ENCODE results near the gene ARL5C.

The ARL5C gene

GRCh38 chr17:39208893-39209292 lies 42.9 kb upstream of the ARL5C start:
- Histone ChIP-seq H3K9me3 (ENCODE audit: control insufficient read depth, insufficient read depth, low read depth, low read length) (no peaks in the 10 kb centered on the region), H3K4me1 (ENCODE audit: control insufficient read depth, insufficient read depth, low read length) (peaks cover 16% of the 10 kb centered on the region), H3K4me3 (ENCODE audit: low read depth, low read length) (no peak overlapping the region), H3K27ac (ENCODE audit: extremely low read depth, low read depth, low read length) (no peak overlapping the region), H3K36me3 (ENCODE audit: control insufficient read depth in 2 of 2, insufficient read depth in 1 of 2, low read length in 2 of 2) (peaks cover 9 to 14% of the 10 kb centered on the region in 2 experiments)
- TF ChIP-seq, protein P1, sequence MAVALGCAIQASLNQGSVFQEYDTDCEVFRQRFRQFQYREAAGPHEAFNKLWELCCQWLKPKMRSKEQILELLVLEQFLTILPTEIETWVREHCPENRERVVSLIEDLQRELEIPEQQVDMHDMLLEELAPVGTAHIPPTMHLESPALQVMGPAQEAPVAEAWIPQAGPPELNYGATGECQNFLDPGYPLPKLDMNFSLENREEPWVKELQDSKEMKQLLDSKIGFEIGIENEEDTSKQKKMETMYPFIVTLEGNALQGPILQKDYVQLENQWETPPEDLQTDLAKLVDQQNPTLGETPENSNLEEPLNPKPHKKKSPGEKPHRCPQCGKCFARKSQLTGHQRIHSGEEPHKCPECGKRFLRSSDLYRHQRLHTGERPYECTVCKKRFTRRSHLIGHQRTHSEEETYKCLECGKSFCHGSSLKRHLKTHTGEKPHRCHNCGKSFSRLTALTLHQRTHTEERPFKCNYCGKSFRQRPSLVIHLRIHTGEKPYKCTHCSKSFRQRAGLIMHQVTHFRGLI (tag by site-specific recombination; IDR thresholded peaks at IDR 0.05), result no peak
- TF ChIP-seq ZBTB8A (tag by site-specific recombination; IDR thresholded peaks at IDR 0.05) (peak; percentile 53), KLF7 (tag by site-specific recombination; IDR thresholded peaks at IDR 0.05; ENCODE audit: borderline replicate concordance) (peak; percentile 12; the same call in 1 of the 2 replicates), KLF1 (tag by site-specific recombination; IDR thresholded peaks at IDR 0.05) (peak; percentile 79), ZNF23 (tag by site-specific recombination; IDR thresholded peaks at IDR 0.05; ENCODE audit: borderline replicate concordance) (no peak), ZNF274 (IDR thresholded peaks at IDR 0.05; ENCODE audit: low read length) (no peak), ZNF274 (tag by site-specific recombination; IDR thresholded peaks at IDR 0.05; ENCODE audit: borderline replicate concordance) (no peak), OSR2 (tag by site-specific recombination; IDR thresholded peaks at IDR 0.05) (peak; percentile 57), ZNF596 (tag by site-specific recombination; IDR thresholded peaks at IDR 0.05) (no peak), ZNF768 (tag by site-specific recombination; IDR thresholded peaks at IDR 0.05) (peak; percentile 39; the same call in 1 of the 2 replicates), ZIC2 (tag by site-specific recombination; IDR thresholded peaks at IDR 0.05) (peak; percentile 75), ZXDB (tag by site-specific recombination; IDR thresholded peaks at IDR 0.05) (no peak), ZNF341 (tag by site-specific recombination; IDR thresholded peaks at IDR 0.05; ENCODE audit: low read depth) (0 out of 2 replicates have a peak, but pooled peaks have one; percentile 9), GLI4 (tag by site-specific recombination; IDR thresholded peaks at IDR 0.05) (no peak), ZNF423 (tag by site-specific recombination; IDR thresholded peaks at IDR 0.05) (peak; percentile 46; the same call in 1 of the 2 replicates), ZNF623 (tag by site-specific recombination; IDR thresholded peaks at IDR 0.05) (no peak), KLF16 (tag by site-specific recombination; IDR thresholded peaks at IDR 0.05) (no peak)
- TF ChIP-seq, protein P2, sequence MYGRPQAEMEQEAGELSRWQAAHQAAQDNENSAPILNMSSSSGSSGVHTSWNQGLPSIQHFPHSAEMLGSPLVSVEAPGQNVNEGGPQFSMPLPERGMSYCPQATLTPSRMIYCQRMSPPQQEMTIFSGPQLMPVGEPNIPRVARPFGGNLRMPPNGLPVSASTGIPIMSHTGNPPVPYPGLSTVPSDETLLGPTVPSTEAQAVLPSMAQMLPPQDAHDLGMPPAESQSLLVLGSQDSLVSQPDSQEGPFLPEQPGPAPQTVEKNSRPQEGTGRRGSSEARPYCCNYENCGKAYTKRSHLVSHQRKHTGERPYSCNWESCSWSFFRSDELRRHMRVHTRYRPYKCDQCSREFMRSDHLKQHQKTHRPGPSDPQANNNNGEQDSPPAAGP (tag by site-specific recombination; IDR thresholded peaks at IDR 0.05), result peak; percentile 56; the same call in 1 of the 2 replicates
- ChIA-PET POLR2A (interaction anchor here (1.8 to 5.4 kb wide), 3 partner anchors 9 to 36 kb away, joined by 5 to 72 read pairs (median 22); partner anchors contain the start of gene RPL19), CTCF (interaction anchor here (0.8 to 18.9 kb wide), 10 partner anchors 9 to 426 kb away, joined by 3 to 733 read pairs (median 5); partner anchors contain the start of gene RPL19)

DNA sequence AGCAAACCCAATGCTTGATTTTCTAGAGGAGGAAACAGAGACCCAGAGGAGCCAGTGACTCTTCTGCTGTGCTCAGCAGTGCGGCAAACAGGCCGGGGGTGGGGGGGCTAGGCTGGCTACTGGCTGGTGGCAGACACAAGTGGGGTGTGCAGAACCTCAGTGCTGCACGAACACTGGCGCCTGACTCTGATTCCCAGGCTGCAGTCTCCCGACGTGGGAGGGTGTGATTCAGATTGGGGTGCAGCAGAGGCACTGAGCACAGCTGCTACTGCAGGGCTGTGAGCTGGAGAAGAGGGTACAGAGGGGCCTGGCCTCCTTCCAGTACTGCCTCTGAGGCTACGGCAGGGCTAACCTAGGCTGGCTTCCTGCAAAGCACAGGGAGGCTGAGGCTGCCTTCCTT lies 42.2 kb upstream of the ARL5C start:
- CTCF ChIA-PET, result interaction anchor here (0.6 to 18.9 kb wide), 11 partner anchors 15 to 414 kb away, joined by 3 to 733 read pairs (median 5); no protein-coding TSS in a partner anchor
- Histone ChIP-seq H3K36me3 (ENCODE audit: control insufficient read depth in 2 of 2, insufficient read depth in 1 of 2, low read length in 2 of 2) (peaks cover 17 to 21% of the 10 kb centered on the region in 2 experiments), H3K4me3 (ENCODE audit: low read depth, low read length) (no peak overlapping the region), H3K9me3 (ENCODE audit: control insufficient read depth, insufficient read depth, low read depth, low read length) (no peaks in the 10 kb centered on the region), H3K4me1 (ENCODE audit: control insufficient read depth, insufficient read depth, low read length) (peaks cover 16% of the 10 kb centered on the region), H3K27ac (ENCODE audit: extremely low read depth, low read depth, low read length) (no peak overlapping the region)
- TF ChIP-seq SCRT1 (tag by site-specific recombination; IDR thresholded peaks at IDR 0.05; ENCODE audit: borderline replicate concordance) (no peak), ZBTB17 (tag by site-specific recombination; IDR thresholded peaks at IDR 0.05) (0 out of 2 replicates have a peak, but pooled peaks have one; percentile 9)
- POLR2A ChIA-PET, result interaction anchor here (4.7 to 5.4 kb wide), 2 partner anchors 29 to 37 kb away, joined by 47 to 72 read pairs; no protein-coding TSS in a partner anchor

DNA sequence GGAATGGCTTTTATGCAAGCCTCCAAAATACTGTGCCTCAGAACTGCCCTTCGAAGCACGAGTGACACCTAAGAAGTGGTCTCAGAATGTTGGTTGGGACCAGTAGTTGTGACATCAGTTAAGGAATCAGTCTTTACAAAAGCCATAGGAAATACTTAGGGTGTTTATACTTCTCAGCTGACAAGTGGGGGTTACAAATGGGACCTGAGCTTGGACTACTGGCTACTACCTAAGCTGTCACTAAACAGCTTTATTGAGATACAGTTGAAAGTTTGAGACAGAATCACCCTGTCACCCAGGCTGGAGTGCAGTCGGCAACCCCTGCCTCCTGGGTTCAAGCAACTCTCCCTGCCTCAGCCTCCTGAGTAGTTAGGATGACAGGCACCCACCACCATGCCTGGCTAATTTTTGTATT lies 39.2 kb upstream of the ARL5C start:
- POLR2A ChIA-PET, result interaction anchor here (0.6 to 5.4 kb wide), 14 partner anchors 9 to 415 kb away, joined by 3 to 72 read pairs (median 4); partner anchors contain the start of genes MED1 and STAC2
- peaks cover 38 to 48% of the 10 kb centered on the region in 2 experiments for H3K36me3 ChIP-seq (ENCODE audit: control insufficient read depth in 2 of 2, insufficient read depth in 1 of 2, low read length in 2 of 2)
- no peak overlapping the region for H3K4me3 ChIP-seq (ENCODE audit: low read depth, low read length)
- no peaks in the 10 kb centered on the region for H3K9me3 ChIP-seq (ENCODE audit: control insufficient read depth, insufficient read depth, low read depth, low read length)
- H3K27ac ChIP-seq (ENCODE audit: extremely low read depth, low read depth, low read length), result no peak overlapping the region; the same call in 1 of the 2 replicates
- CTCF ChIA-PET, result interaction anchor here (0.6 to 18.9 kb wide), 7 partner anchors 18 to 448 kb away, joined by 3 to 733 read pairs (median 6); no protein-coding TSS in a partner anchor
- peaks cover 15% of the 10 kb centered on the region for H3K4me1 ChIP-seq (ENCODE audit: control insufficient read depth, insufficient read depth, low read length)
- TF ChIP-seq ZSCAN23 (tag by site-specific recombination; IDR thresholded peaks at IDR 0.05), result no peak
- TF ChIP-seq, protein P3, sequence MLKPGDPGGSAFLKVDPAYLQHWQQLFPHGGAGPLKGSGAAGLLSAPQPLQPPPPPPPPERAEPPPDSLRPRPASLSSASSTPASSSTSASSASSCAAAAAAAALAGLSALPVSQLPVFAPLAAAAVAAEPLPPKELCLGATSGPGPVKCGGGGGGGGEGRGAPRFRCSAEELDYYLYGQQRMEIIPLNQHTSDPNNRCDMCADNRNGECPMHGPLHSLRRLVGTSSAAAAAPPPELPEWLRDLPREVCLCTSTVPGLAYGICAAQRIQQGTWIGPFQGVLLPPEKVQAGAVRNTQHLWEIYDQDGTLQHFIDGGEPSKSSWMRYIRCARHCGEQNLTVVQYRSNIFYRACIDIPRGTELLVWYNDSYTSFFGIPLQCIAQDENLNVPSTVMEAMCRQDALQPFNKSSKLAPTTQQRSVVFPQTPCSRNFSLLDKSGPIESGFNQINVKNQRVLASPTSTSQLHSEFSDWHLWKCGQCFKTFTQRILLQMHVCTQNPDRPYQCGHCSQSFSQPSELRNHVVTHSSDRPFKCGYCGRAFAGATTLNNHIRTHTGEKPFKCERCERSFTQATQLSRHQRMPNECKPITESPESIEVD (tag by site-specific recombination; IDR thresholded peaks at IDR 0.05), result no peak
- no peak for TF ChIP-seq ZNF274 (IDR thresholded peaks at IDR 0.05; ENCODE audit: low read length)
- TF ChIP-seq ZNF274 (tag by site-specific recombination; IDR thresholded peaks at IDR 0.05; ENCODE audit: borderline replicate concordance), result no peak
- no peak for TF ChIP-seq ZNF184 (tag by site-specific recombination; IDR thresholded peaks at IDR 0.05)
- TF ChIP-seq ZNF169 (tag by site-specific recombination; IDR thresholded peaks at IDR 0.05), result no peak
- TF ChIP-seq ZNF155 (tag by site-specific recombination; IDR thresholded peaks at IDR 0.05), result no peak
- TF ChIP-seq, protein P4, sequence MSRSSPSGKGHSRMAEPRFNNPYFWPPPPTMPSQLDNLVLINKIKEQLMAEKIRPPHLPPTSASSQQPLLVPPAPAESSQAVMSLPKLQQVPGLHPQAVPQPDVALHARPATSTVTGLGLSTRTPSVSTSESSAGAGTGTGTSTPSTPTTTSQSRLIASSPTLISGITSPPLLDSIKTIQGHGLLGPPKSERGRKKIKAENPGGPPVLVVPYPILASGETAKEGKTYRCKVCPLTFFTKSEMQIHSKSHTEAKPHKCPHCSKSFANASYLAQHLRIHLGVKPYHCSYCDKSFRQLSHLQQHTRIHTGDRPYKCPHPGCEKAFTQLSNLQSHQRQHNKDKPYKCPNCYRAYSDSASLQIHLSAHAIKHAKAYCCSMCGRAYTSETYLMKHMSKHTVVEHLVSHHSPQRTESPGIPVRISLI (tag by site-specific recombination; IDR thresholded peaks at IDR 0.05), result peak; percentile 87
- no peak for TF ChIP-seq KLF9 (tag by site-specific recombination; IDR thresholded peaks at IDR 0.05; ENCODE audit: low read depth)
